Left ventricle myocardium inferior (tissue), 1 donor: ENCODE results near the gene BARHL1. TPM values are rescaled to one million over a fixed set of nuclear protein-coding genes. Genes with fewer than 3 reads are reported as not detected.
A peak's percentile ranks its signal among the peaks of the same experiment; 100 is the strongest.

ENCODE experiments used
- DNase-seq: peaks from one replicate; pipeline ENCODE4 v3.0.0-alpha.2; 2020
- H3K27ac ChIP-seq: fragments of 200-600 bp; replicated peaks from 2 replicates; pipeline ENCODE4 v1.8.0; 2021
- H3K27me3 ChIP-seq: fragments of 200-600 bp; 2 replicates; pipeline ENCODE4 v1.8.0; 2021; ENCODE audit warnings: low read depth
- H3K36me3 ChIP-seq: fragments of 200-600 bp; 2 replicates; pipeline ENCODE4 v1.8.0; 2021
- H3K4me1 ChIP-seq: fragments of 200-600 bp; 2 replicates; pipeline ENCODE4 v1.8.0; 2021
- H3K4me3 ChIP-seq: fragments of 200-600 bp; 2 replicates; pipeline ENCODE4 v1.8.0; 2021; ENCODE audit warnings: mild to moderate bottlenecking, moderate library complexity
- H3K9me3 ChIP-seq: fragments of 200-600 bp; replicated peaks from 2 replicates; pipeline ENCODE4 v1.8.0; 2021
- CTCF ChIP-seq: fragments of 200-600 bp; IDR thresholded peaks from 2 replicates; pipeline ENCODE4 v1.8.0; 2021; ENCODE audit warnings: antibody characterized with exemption, mild to moderate bottlenecking, borderline replicate concordance
- intact Hi-C: fragments of 100-400 bp; cut with micrococcal nuclease; formaldehyde crosslinking; loops from one replicate; pipeline ENCODE4 v1.11.0; 2022
- total RNA-seq: library from RNA; stranded (reverse); fragmentation: NEBNext Ultra II Directional; extraction: Animal tissue kit (Norgen Biotek cat#: 25700); gene quantifications from one replicate; pipeline ENCODE4 v1.2.1, GENCODE V29; 2021
- donor health status: DM: no; HTN: yes; CAD: no; lungs with severe emphysema.

BARHL1 gene
- total RNA-seq, 1 donor from 2014 or later, result not detected

GRCh38 chr9:132545578-132545977 is 36.8 kb upstream of the BARHL1 start:
- H3K27me3 ChIP-seq, result peaks cover 11% of the 10 kb centered on the region
- no peak for DNase-seq
- TF ChIP-seq CTCF, result no peak

DNA sequence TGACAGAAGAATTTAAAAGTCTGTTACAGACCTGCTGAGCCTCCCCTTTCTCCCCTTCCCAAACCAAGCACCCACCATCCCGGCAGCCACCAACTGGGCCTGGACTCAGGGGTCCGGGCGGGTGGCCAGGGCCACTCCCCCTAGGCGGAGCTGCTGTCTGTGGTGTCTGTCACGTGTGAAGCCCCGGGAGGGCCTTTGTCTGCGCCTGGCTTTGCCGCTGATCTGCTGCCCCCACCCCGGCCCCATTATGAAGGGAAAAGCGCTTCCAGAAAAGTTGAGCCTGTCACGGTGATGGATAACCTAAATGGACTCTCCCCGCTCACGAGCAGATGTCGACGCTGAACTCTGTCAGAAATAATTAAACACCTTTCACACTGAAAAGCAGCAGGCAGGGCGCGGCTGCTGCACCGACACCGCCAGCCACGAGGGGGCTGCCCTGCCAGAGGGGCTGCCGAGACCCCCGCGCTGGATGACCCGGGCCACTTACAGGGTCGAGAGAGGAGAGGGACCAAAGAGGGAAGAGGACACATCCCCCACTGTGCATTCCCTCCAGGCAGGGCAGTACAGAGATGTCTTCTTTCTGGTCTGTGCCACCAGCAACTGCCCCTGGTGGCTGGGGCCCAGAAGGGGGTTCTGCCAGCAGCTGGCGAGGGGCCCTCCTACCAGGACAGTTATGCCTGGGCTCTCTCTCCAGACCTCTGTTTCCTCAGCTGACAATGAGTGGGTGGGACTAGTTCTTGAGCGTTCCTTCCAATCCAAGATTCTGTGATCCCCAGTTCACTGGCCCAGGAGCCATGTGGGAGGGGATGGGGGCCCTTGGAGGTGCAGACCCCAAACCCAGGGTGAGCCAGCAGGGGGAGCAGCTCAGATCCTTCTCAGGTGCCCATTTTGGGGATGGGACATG is 36.0 kb upstream of the BARHL1 start:
- peak overlapping the region; percentile 51 for H3K4me3 ChIP-seq
- DNase-seq, result peak; percentile 29

More at GRCh38 chr9:132545578-132545977, 36.8 kb upstream of the BARHL1 start:
- H3K4me1 ChIP-seq, result peaks cover 8% of the 10 kb centered on the region
- H3K4me3 ChIP-seq, result no peak overlapping the region
- no peak overlapping the region for H3K27ac ChIP-seq
- no peaks in the 10 kb centered on the region for H3K9me3 ChIP-seq
- no peaks in the 10 kb centered on the region for H3K36me3 ChIP-seq
- intact Hi-C loops, result no loop called here

GRCh38 chr9:132547052-132547431 is 35.4 kb upstream of the BARHL1 start:
- no peak for DNase-seq
- Histone ChIP-seq H3K27me3 (peaks cover 12% of the 10 kb centered on the region), H3K4me1 (peaks cover 8% of the 10 kb centered on the region)

More for the DNA sequence above, 36.0 kb upstream of the BARHL1 start:
- Histone ChIP-seq H3K27me3 (peaks cover 11% of the 10 kb centered on the region), H3K27ac (no peak overlapping the region), H3K4me1 (peaks cover 8% of the 10 kb centered on the region), H3K36me3 (no peaks in the 10 kb centered on the region), H3K9me3 (no peaks in the 10 kb centered on the region)
- peak; percentile 46 for TF ChIP-seq CTCF
- intact Hi-C loops, result no loop called here

DNA sequence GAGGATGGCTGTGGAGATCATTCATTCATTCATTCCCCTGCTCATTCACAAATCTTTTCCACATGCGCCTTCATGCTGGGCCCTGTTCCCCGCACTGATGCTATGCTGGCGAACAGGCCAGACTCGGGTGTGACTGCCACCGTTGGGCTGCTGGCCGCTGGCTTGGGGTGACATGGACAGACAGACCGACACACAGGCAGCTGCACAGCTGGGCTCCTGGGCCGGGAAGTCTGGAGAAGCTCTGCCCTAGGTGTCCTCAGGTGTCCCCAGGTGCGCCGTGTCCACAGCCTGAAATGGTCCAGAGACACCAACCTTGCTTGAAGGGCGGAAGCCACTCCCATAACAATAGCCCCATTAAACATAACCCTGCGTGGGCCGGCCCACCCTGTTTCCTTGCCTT is 35.0 kb upstream of the BARHL1 start:
- no peaks in the 10 kb centered on the region for H3K9me3 ChIP-seq
- no peak for TF ChIP-seq CTCF
- H3K36me3 ChIP-seq, result no peaks in the 10 kb centered on the region
- H3K27me3 ChIP-seq, result peaks cover 16% of the 10 kb centered on the region
- no peak overlapping the region for H3K27ac ChIP-seq
- H3K4me1 ChIP-seq, result peaks cover 8% of the 10 kb centered on the region
- intact Hi-C loops, result no loop called here
- H3K4me3 ChIP-seq, result no peak overlapping the region
- DNase-seq, result no peak

More at GRCh38 chr9:132547052-132547431, 35.4 kb upstream of the BARHL1 start:
- no peak for TF ChIP-seq CTCF
- Histone ChIP-seq H3K36me3 (no peaks in the 10 kb centered on the region), H3K9me3 (no peaks in the 10 kb centered on the region), H3K27ac (no peak overlapping the region), H3K4me3 (no peak overlapping the region)
- intact Hi-C loops, result no loop called here

- intact Hi-C loops, result no loop called here
- peaks cover 20% of the 10 kb centered on the region for H3K27me3 ChIP-seq
- peaks cover 8% of the 10 kb centered on the region for H3K4me1 ChIP-seq
- DNase-seq, result no peak
- no peaks in the 10 kb centered on the region for H3K9me3 ChIP-seq
- H3K27ac ChIP-seq, result no peak overlapping the region
- no peak for TF ChIP-seq CTCF
- no peaks in the 10 kb centered on the region for H3K36me3 ChIP-seq
- H3K4me3 ChIP-seq, result no peak overlapping the region
Measured at GRCh38 chr9:132547976-132548730, 34.3 kb upstream of the BARHL1 start.
